ENCODE data around the gene HPX.

GRCh38 chr11:6415797-6416196 is 25.0 kb downstream of the HPX start:
- TF ChIP-seq EZH2phosphoT487 (IDR thresholded peaks at IDR 0.05), result no peak
- no peak for TF ChIP-seq CTCF (IDR thresholded peaks at IDR 0.05)

All from neural progenitor cell (in vitro differentiated cells).